GM18870 (cell line): Measurements from ENCODE around the gene UGT1A3.

Experiments
- ATAC-seq: cut with Tn5 transposase; IDR thresholded peaks from one replicate; pipeline ENCODE4 v1.9.1; 2021; ENCODE audit warnings: moderate library complexity; ENCODE audit not compliant: unreplicated experiment

The UGT1A3 gene

GRCh38 chr2:233793465-233794127 is 64.8 kb downstream of the UGT1A3 start:
- ATAC-seq = no peak

GRCh38 chr2:233794128-233794658 is 65.4 kb downstream of the UGT1A3 start:
- no peak for ATAC-seq

GRCh38 chr2:233795735-233796171 is 66.9 kb downstream of the UGT1A3 start:
- ATAC-seq = no peak

- no peak for ATAC-seq
These were observed 67.4 kb downstream of the UGT1A3 start for GRCh38 chr2:233796254-233796653.

- no peak for ATAC-seq
These were observed 69.7 kb downstream of the UGT1A3 start for GRCh38 chr2:233798335-233799086.

GRCh38 chr2:233799087-233799665 is 70.3 kb downstream of the UGT1A3 start:
- ATAC-seq = no peak

GRCh38 chr2:233799716-233800115 is 70.9 kb downstream of the UGT1A3 start:
- no peak for ATAC-seq

- no peak for ATAC-seq
These were observed 71.4 kb downstream of the UGT1A3 start for GRCh38 chr2:233800208-233800607.

- ATAC-seq = no peak
These were observed 72.7 kb downstream of the UGT1A3 start for GRCh38 chr2:233801357-233802131.

GRCh38 chr2:233802132-233802815 is 73.4 kb downstream of the UGT1A3 start:
- no peak for ATAC-seq

- no peak for ATAC-seq
These were observed 74.6 kb downstream of the UGT1A3 start for GRCh38 chr2:233803292-233803911.

GRCh38 chr2:233803994-233804393 is 75.2 kb downstream of the UGT1A3 start:
- ATAC-seq = no peak

GRCh38 chr2:233807215-233807865 is 78.5 kb downstream of the UGT1A3 start:
- no peak for ATAC-seq

- no peak for ATAC-seq
These were observed 79.4 kb downstream of the UGT1A3 start for GRCh38 chr2:233807966-233808935.

GRCh38 chr2:233810385-233810784 is 81.5 kb downstream of the UGT1A3 start:
- no peak for ATAC-seq

- no peak for ATAC-seq
These were observed 82.2 kb downstream of the UGT1A3 start for GRCh38 chr2:233811087-233811486.

GRCh38 chr2:233811732-233812131 is 82.9 kb downstream of the UGT1A3 start:
- no peak for ATAC-seq
